ENCODE data around the gene PPP3CA. TPM values are rescaled to one million over a fixed set of nuclear protein-coding genes. Genes with fewer than 3 reads are reported as not detected.

PPP3CA gene
- polyA plus RNA-seq, 1 donor (not counting 4 experiments of a cell fraction or from before 2014, with no cell fraction given): 43.3 TPM

DNA sequence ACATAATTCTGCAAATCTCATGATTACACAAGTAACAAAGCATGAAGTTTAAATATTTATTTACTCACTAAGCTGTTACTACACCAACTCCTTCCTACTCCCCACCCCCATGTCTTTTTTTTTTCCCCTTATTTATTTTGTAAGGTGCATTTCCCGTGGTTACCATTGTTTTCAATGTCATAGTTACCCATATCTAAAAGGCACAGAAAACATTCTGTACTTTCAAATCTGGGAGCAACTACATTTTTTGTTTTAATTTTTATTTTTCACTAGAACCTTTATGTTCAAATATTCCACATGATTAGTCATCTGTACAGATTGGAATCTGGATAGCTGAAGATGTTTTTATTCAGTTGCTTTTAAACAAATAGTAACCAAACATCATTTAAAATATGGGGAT, 62.8 kb downstream of the PPP3CA start:
- TF ChIP-seq EZH2 (IDR thresholded peaks at IDR 0.05; ENCODE audit: low read length): no peak
- TF ChIP-seq, protein P1, sequence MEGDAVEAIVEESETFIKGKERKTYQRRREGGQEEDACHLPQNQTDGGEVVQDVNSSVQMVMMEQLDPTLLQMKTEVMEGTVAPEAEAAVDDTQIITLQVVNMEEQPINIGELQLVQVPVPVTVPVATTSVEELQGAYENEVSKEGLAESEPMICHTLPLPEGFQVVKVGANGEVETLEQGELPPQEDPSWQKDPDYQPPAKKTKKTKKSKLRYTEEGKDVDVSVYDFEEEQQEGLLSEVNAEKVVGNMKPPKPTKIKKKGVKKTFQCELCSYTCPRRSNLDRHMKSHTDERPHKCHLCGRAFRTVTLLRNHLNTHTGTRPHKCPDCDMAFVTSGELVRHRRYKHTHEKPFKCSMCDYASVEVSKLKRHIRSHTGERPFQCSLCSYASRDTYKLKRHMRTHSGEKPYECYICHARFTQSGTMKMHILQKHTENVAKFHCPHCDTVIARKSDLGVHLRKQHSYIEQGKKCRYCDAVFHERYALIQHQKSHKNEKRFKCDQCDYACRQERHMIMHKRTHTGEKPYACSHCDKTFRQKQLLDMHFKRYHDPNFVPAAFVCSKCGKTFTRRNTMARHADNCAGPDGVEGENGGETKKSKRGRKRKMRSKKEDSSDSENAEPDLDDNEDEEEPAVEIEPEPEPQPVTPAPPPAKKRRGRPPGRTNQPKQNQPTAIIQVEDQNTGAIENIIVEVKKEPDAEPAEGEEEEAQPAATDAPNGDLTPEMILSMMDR (optimal IDR thresholded peaks at IDR 0.05 in 1 of 3, IDR thresholded peaks at IDR 0.05 in 1 of 3, conservative IDR thresholded peaks at IDR 0.05 in 1 of 3; ENCODE audit: extremely low read depth in 1 of 3, insufficient read depth in 2 of 3, low read length in 3 of 3): no peak
- H3K9me1 ChIP-seq (ENCODE audit: control insufficient read depth, extremely low read depth, insufficient read depth, low read length): peaks cover 2% of the 10 kb centered on the region
- no peaks in the 10 kb centered on the region for H3K27me3 ChIP-seq (ENCODE audit: control insufficient read depth, extremely low read depth, insufficient read depth, low read length)
- H3K9ac ChIP-seq (ENCODE audit: control insufficient read depth, extremely low read depth, insufficient read depth, low read length): no peak overlapping the region
- H3K36me3 ChIP-seq (ENCODE audit: control insufficient read depth in 2 of 2, extremely low read depth in 1 of 2, insufficient read depth in 2 of 2, low read length in 2 of 2): no peaks in the 10 kb centered on the region
- no peak for DNase-seq (ENCODE audit: low read depth, low spot score)
- H3K4me2 ChIP-seq (ENCODE audit: control insufficient read depth, extremely low read depth, insufficient read depth, low read depth, low read length): no peak overlapping the region
- peak overlapping the region; percentile 16 for H3K27ac ChIP-seq (ENCODE audit: control insufficient read depth, insufficient read depth, low read length)
- no peak for FAIRE-seq
- H2AFZ ChIP-seq (ENCODE audit: control insufficient read depth, low read length): no peak overlapping the region
- H4K20me1 ChIP-seq (ENCODE audit: control insufficient read depth, extremely low read depth, insufficient read depth, low read length): no peaks in the 10 kb centered on the region
- no peaks in the 10 kb centered on the region for H3K9me3 ChIP-seq (ENCODE audit: control insufficient read depth, low read depth, low read length)
- no peaks in the 10 kb centered on the region for H3K4me1 ChIP-seq (ENCODE audit: control insufficient read depth, extremely low read depth, insufficient read depth, low read length)
- H3K4me3 ChIP-seq (ENCODE audit: control insufficient read depth in 2 of 3, extremely low read depth in 1 of 3, insufficient read depth in 2 of 3, low read depth in 1 of 3, low read length in 3 of 3): no peak overlapping the region
- dilution Hi-C loops (cut with MboI; ENCODE audit: extremely low pct_ligation_motif_present, low sequenced_read_pairs): no loop called here
- H3K79me2 ChIP-seq (ENCODE audit: control insufficient read depth, insufficient read depth, low read length): peaks cover 75% of the 10 kb centered on the region

DNA sequence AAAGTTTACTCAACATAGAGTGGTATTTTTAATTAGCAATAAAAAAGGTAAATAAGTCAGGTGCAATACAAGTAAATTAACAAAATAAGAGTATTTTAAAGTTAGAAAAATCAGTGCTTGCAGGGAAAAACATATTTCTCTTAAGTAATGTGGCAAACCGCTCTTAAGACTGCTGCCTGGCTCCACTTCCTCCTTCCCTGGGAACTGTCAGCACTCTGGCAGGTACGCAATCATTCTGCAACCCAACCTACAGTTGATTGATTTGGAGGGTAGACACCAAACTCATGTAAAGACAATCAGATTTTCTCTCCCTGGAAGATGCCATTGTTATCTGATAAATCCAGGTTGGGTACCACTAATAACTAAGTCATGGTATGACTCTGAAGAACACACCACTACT, 63.9 kb downstream of the PPP3CA start:
- Histone ChIP-seq H3K27me3 (ENCODE audit: control insufficient read depth, extremely low read depth, insufficient read depth, low read length) (no peaks in the 10 kb centered on the region), H3K9ac (ENCODE audit: control insufficient read depth, extremely low read depth, insufficient read depth, low read length) (no peak overlapping the region), H2AFZ (ENCODE audit: control insufficient read depth, low read length) (no peak overlapping the region), H3K9me1 (ENCODE audit: control insufficient read depth, extremely low read depth, insufficient read depth, low read length) (peaks cover 2% of the 10 kb centered on the region), H3K4me2 (ENCODE audit: control insufficient read depth, extremely low read depth, insufficient read depth, low read depth, low read length) (no peak overlapping the region), H3K36me3 (ENCODE audit: control insufficient read depth in 2 of 2, extremely low read depth in 1 of 2, insufficient read depth in 2 of 2, low read length in 2 of 2) (no peaks in the 10 kb centered on the region), H3K4me3 (ENCODE audit: control insufficient read depth in 2 of 3, extremely low read depth in 1 of 3, insufficient read depth in 2 of 3, low read depth in 1 of 3, low read length in 3 of 3) (no peak overlapping the region), H3K4me1 (ENCODE audit: control insufficient read depth, extremely low read depth, insufficient read depth, low read length) (peaks cover 2% of the 10 kb centered on the region), H3K27ac (ENCODE audit: control insufficient read depth, insufficient read depth, low read length) (no peak overlapping the region), H3K79me2 (ENCODE audit: control insufficient read depth, insufficient read depth, low read length) (peaks cover 78% of the 10 kb centered on the region), H3K9me3 (ENCODE audit: control insufficient read depth, low read depth, low read length) (no peaks in the 10 kb centered on the region), H4K20me1 (ENCODE audit: control insufficient read depth, extremely low read depth, insufficient read depth, low read length) (peaks cover under 1% of the 10 kb centered on the region)
- dilution Hi-C loops (cut with MboI; ENCODE audit: extremely low pct_ligation_motif_present, low sequenced_read_pairs): no loop called here
- no peak for FAIRE-seq
- TF ChIP-seq, protein P1 (optimal IDR thresholded peaks at IDR 0.05 in 1 of 3, IDR thresholded peaks at IDR 0.05 in 1 of 3, conservative IDR thresholded peaks at IDR 0.05 in 1 of 3; ENCODE audit: extremely low read depth in 1 of 3, insufficient read depth in 2 of 3, low read length in 3 of 3): no peak
- TF ChIP-seq EZH2 (IDR thresholded peaks at IDR 0.05; ENCODE audit: low read length): no peak
- DNase-seq (ENCODE audit: low read depth, low spot score): no peak
